Melanocyte of skin (primary cell): ENCODE data around the gene UBA5. TPM values are rescaled to one million over a fixed set of nuclear protein-coding genes. Genes with fewer than 3 reads are reported as not detected.

Experiments used
- total RNA-seq, 2 donors: library from RNA; depleted of rRNA; stranded (reverse); fragments of >200 nt; gene quantifications; 2 replicates each; pipeline ENCODE4 v1.2.3, GENCODE V29; 2012

Gene UBA5
- total RNA-seq, result 10 to 100 TPM; 25.1 to 30.6 TPM

GRCh38 chr3:132660052-132660810, at the start of gene UBA5:
TSS of gene UBA5 (plus strand) at chr3:132660329. CDS start at chr3:132660538, 209 bp downstream.

GRCh38 chr3:132659365-132660051, 621 bp upstream of the UBA5 start, which contains the start of gene ACAD11:
TSS of gene ACAD11 (minus strand) at chr3:132659809. CDS start at chr3:132659751, 58 bp downstream.

GRCh38 chr3:132722165-132723023, 62.3 kb downstream of the UBA5 start, which contains the start of gene NPHP3:
TSS of gene NPHP3 (minus strand) at chr3:132722409. CDS start at chr3:132722355, 54 bp downstream.

Other genes with a start within 250 kb of the UBA5 start
- gene DNAJC13, start 242.8 kb upstream of the UBA5 start, total RNA-seq, result 100 to 1,000 TPM in 1 of 2 donors, 10 to 100 TPM in 1; 96.9 to 126 TPM
- gene ACKR4, start 63.1 kb upstream of the UBA5 start, total RNA-seq, result 1 to 10 TPM; 1.3 to 1.7 TPM
- 10 to 100 TPM; 24.0 to 31.3 TPM for gene ACAD11, start 520 bp upstream of the UBA5 start, total RNA-seq
- gene NPHP3, start 62.1 kb downstream of the UBA5 start, total RNA-seq, result 10 to 100 TPM; 26.0 to 44.7 TPM